HG03439 (cell line): Measurements from ENCODE around the gene L3MBTL4.

Experiments
- ATAC-seq: cut with Tn5 transposase; IDR thresholded peaks from one replicate; pipeline ENCODE4 v1.9.1; 2021; ENCODE audit warnings: mild to moderate bottlenecking, moderate library complexity; ENCODE audit not compliant: unreplicated experiment

L3MBTL4 gene

GRCh38 chr18:5937121-5937520, 477.6 kb downstream of the L3MBTL4 start:
- no peak for ATAC-seq

GRCh38 chr18:5930789-5931188, 483.9 kb downstream of the L3MBTL4 start:
- ATAC-seq: no peak

- ATAC-seq: no peak
Observed at GRCh38 chr18:5918205-5918858, 496.4 kb downstream of the L3MBTL4 start.

- ATAC-seq: no peak
Observed at GRCh38 chr18:5914951-5915350, 499.8 kb downstream of the L3MBTL4 start.

GRCh38 chr18:5914016-5914415, 500.7 kb downstream of the L3MBTL4 start:
- no peak for ATAC-seq

GRCh38 chr18:5912566-5912965, 502.1 kb downstream of the L3MBTL4 start:
- no peak for ATAC-seq

- ATAC-seq: no peak
Observed at GRCh38 chr18:5909125-5909524, 505.6 kb downstream of the L3MBTL4 start.
